ENCODE data around the gene F10. TPM values are rescaled to one million over a fixed set of nuclear protein-coding genes. Genes with fewer than 3 reads are reported as not detected.

Gene F10
- total and polyA plus RNA-seq, 8 donors = 1.1 to 59.4 (median 3.8) TPM

DNA sequence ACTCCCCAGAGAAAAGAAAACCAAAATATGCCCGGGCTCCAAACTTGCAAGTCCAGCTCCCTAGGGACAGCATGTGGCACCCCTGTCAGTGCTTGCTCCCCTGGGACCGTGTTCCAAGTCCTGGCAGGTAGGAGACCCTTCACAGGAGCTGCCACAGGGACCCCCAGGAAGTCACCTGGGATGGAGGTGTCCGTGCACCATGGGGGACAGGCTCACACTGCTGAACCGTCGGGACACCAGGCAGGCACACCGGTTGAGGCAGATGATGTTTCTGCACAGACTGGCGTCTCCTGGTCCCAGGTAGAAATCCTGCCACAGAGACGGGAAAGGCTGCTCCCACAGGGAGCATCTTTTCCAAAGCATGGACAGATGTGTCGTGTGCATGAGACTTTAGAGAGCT lies 24.2 kb downstream of the F10 start:
- no peak for DNase-seq
- H3K27ac ChIP-seq = no peak overlapping the region
- WGBS, 2 donors = 69 to 77% methylated on average over 9 of the region's 9 CpGs
- no peaks in the 10 kb centered on the region for H3K4me1 ChIP-seq
- H3K4me3 ChIP-seq = no peak overlapping the region
- ATAC-seq = no peak
- intact Hi-C loops (cut with DNase I) = no loop called here
- no peaks in the 10 kb centered on the region for H3K36me3 ChIP-seq
- no peaks in the 10 kb centered on the region for H3K9me3 ChIP-seq
- TF ChIP-seq, protein P1, sequence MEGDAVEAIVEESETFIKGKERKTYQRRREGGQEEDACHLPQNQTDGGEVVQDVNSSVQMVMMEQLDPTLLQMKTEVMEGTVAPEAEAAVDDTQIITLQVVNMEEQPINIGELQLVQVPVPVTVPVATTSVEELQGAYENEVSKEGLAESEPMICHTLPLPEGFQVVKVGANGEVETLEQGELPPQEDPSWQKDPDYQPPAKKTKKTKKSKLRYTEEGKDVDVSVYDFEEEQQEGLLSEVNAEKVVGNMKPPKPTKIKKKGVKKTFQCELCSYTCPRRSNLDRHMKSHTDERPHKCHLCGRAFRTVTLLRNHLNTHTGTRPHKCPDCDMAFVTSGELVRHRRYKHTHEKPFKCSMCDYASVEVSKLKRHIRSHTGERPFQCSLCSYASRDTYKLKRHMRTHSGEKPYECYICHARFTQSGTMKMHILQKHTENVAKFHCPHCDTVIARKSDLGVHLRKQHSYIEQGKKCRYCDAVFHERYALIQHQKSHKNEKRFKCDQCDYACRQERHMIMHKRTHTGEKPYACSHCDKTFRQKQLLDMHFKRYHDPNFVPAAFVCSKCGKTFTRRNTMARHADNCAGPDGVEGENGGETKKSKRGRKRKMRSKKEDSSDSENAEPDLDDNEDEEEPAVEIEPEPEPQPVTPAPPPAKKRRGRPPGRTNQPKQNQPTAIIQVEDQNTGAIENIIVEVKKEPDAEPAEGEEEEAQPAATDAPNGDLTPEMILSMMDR (IDR thresholded peaks at IDR 0.05) = no peak
- H3K27me3 ChIP-seq = no peaks in the 10 kb centered on the region
- no peak for FAIRE-seq

DNA sequence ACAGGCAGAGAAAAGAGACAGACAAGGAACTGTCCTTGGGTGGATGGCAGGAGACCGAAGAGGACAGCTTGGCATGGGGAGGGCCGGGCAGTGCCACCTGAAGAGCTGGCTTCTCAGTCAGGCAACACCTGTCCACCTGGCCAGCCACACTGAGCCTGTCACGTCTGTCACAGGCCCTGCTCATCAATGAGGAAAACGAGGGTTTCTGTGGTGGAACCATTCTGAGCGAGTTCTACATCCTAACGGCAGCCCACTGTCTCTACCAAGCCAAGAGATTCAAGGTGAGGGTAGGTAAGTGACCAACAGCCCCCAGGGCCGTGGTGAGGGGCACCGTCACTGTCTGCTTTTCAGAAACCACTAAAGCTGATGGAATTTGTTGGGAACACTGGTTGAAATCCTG lies 24.6 kb downstream of the F10 start:
- no peak for ATAC-seq
- DNase-seq = no peak
- H3K4me3 ChIP-seq = no peak overlapping the region
- FAIRE-seq = no peak
- no peak overlapping the region for H3K27ac ChIP-seq
- no peaks in the 10 kb centered on the region for H3K9me3 ChIP-seq
- H3K36me3 ChIP-seq = no peaks in the 10 kb centered on the region
- H3K27me3 ChIP-seq = no peaks in the 10 kb centered on the region
- WGBS, 2 donors = 66 to 70% methylated on average over 8 of the region's 8 CpGs
- intact Hi-C loops (cut with DNase I) = no loop called here
- TF ChIP-seq, protein P1 (IDR thresholded peaks at IDR 0.05) = no peak
- H3K4me1 ChIP-seq = no peaks in the 10 kb centered on the region

DNA sequence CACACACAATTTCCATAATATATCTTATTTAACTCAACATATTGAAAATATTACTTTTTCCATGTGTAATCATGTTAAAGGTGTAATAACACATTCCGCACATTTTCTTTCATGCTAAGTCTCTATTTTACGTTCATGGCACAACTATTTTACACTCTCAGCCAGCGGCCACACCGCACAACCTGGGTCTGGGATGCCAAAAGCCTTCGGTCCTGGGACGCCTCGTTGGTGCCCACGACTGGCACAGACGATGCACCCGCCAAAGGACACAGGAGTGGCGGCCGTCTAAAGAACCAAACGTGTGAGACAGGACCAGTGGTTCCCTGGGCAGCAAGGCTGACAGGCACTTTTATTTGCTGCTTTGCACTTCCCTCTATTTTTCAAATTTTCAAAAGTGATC lies 25.8 kb downstream of the F10 start:
- H3K27me3 ChIP-seq = no peaks in the 10 kb centered on the region
- 87 to 93% methylated on average over 13 of the region's 13 CpGs for WGBS, 2 donors
- FAIRE-seq = no peak

DNA sequence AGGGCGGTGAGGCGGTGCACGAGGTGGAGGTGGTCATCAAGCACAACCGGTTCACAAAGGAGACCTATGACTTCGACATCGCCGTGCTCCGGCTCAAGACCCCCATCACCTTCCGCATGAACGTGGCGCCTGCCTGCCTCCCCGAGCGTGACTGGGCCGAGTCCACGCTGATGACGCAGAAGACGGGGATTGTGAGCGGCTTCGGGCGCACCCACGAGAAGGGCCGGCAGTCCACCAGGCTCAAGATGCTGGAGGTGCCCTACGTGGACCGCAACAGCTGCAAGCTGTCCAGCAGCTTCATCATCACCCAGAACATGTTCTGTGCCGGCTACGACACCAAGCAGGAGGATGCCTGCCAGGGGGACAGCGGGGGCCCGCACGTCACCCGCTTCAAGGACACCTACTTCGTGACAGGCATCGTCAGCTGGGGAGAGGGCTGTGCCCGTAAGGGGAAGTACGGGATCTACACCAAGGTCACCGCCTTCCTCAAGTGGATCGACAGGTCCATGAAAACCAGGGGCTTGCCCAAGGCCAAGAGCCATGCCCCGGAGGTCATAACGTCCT lies 26.4 kb downstream of the F10 start:
- Histone ChIP-seq H3K27ac (no peak overlapping the region), H3K36me3 (no peaks in the 10 kb centered on the region), H3K27me3 (no peaks in the 10 kb centered on the region), H3K9me3 (no peaks in the 10 kb centered on the region), H3K4me3 (no peak overlapping the region), H3K4me1 (peaks cover 0 to 7% (median 5%) of the 10 kb centered on the region in 3 donors)
- intact Hi-C loops (cut with DNase I) = no loop called here
- 87 to 88% methylated on average over 38 of the region's 38 CpGs for WGBS, 2 donors
- FAIRE-seq (no peak), DNase-seq (no peak), ATAC-seq (no peak)
- TF ChIP-seq, protein P1 (IDR thresholded peaks at IDR 0.05) = no peak

More for the DNA sequence above, 25.8 kb downstream of the F10 start:
- ATAC-seq (no peak), DNase-seq (no peak)
- no peak overlapping the region for H3K4me3 ChIP-seq
- no peaks in the 10 kb centered on the region for H3K9me3 ChIP-seq
- intact Hi-C loops (cut with DNase I) = no loop called here
- H3K27ac ChIP-seq = no peak overlapping the region
- peaks cover 0 to 6% (median 5%) of the 10 kb centered on the region in 3 donors for H3K4me1 ChIP-seq
- TF ChIP-seq, protein P1 (IDR thresholded peaks at IDR 0.05) = no peak
- H3K36me3 ChIP-seq = no peaks in the 10 kb centered on the region

DNA sequence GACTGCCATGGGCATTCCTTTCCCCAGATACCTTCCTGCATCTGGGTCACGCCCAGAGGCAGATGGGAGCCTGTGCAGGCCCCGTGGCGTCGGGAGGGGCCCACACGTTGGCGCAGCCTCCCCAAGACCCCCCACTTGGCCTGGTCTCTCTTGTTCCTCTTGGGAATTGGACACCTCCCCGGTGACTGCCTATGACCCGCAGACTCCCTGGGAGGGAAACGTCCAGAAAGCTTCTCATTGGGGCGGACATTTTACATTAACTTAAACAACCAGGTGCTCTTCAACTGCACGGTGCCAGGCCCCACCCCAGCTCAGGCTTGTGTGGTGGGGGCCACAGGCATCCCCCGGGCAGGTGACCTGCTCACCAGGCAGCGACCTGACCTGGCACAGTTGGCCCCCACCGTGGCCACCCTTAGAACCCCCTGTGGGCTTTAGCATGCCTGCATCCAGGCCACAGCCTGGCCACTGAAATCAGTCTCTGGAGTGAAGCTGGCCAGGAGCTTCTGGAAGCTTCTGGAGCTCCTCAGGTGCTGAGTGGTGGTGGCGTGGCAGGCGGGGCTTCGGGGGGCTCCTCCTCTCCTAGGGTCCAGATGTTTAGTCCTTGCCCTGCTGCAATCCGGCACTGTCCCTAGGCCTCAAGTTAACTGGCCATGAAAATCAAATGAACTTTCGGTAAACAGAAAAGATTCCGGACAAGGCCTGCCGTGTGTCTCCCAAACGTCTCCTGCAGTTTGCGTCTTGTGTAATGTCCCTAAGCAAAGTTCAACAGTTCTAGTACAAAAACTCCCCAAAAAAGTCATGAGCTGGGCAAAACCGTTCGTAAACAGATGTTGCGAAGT lies 27.3 kb downstream of the F10 start:
- Histone ChIP-seq H3K27me3 (no peaks in the 10 kb centered on the region), H3K4me3 (no peak overlapping the region), H3K27ac (no peak overlapping the region), H3K4me1 (peaks cover 0 to 7% (median 5%) of the 10 kb centered on the region in 3 donors), H3K9me3 (no peaks in the 10 kb centered on the region), H3K36me3 (no peaks in the 10 kb centered on the region)
- DNase-seq (no peak), FAIRE-seq (no peak), ATAC-seq (no peak)
- TF ChIP-seq, protein P1 (IDR thresholded peaks at IDR 0.05) = no peak
- intact Hi-C loops (cut with DNase I) = no loop called here
- 84 to 87% methylated on average over 26 of the region's 26 CpGs for WGBS, 2 donors
